Middle frontal gyrus (tissue), 1 donor: ENCODE results near the gene PAX9.

ENCODE experiments used
- DNase-seq: peaks from one replicate; pipeline ENCODE4 v3.0.0-alpha.2; 2015; ENCODE audit warnings: low spot score; ENCODE audit errors: extremely low spot score

PAX9 gene

DNA sequence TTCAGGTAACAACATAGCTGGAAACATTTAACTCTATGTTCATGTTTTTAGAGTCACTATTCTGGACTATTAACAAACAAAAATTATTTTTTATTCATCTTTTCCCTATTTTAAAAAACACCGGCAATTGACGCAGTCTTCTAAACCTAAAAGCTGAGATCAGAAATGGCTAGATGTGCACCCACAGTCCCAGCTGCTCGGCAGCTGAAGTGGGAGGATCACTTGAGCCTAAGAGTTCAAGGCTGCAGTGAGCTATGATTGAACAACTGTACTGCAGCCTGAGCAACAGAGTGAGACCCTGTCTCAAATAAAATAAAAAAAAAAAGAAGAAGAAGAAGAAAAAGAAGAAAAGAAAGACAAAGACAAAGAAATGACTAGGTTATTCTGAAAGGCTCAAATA lies 64.5 kb downstream of the PAX9 start:
- no peak for DNase-seq
